HEK293 (cell line): ENCODE data around the gene ADORA2A.

Experiments
- CTCF ChIA-PET: fragments of 350-600 bp; formaldehyde crosslinking; extraction: SDS; loops from one replicate; lab custom pipeline; 2021; ENCODE audit warnings: antibody characterized with exemption; lab: Yijun Ruan, JAX
- POLR2A ChIA-PET: fragments of 300-600 bp; formaldehyde crosslinking; extraction: SDS; loops from one replicate; lab custom pipeline; 2020; ENCODE audit warnings: antibody characterized with exemption, inconsistent platforms; lab: Yijun Ruan, JAX
- H3K27ac ChIP-seq: fragments of 200-500 bp; sonication (Bioruptor generic); 2 replicates; pipeline ENCODE4 v1.5.1; 2014; ENCODE audit warnings: low read depth, low read length, control low read depth, inconsistent platforms; ENCODE audit errors: extremely low read depth
- H3K36me3 ChIP-seq, 2 experiments: fragments of 200-500 bp in 1 of 2; sonication (Bioruptor generic) in 1 of 2; 1 replicate in 1 of 2; 2 replicates in 1 of 2; pipeline ENCODE4 v1.5.1; 2014 to 2017; ENCODE audit warnings: inconsistent platforms in 2 of 2, low read length in 2 of 2; ENCODE audit not compliant: control insufficient read depth in 2 of 2, insufficient read depth in 1 of 2
- H3K4me1 ChIP-seq: fragments of 200-500 bp; sonication (Bioruptor generic); 2 replicates; pipeline ENCODE4 v1.5.1; 2014; ENCODE audit warnings: mild to moderate bottlenecking, low read length, inconsistent platforms; ENCODE audit not compliant: control insufficient read depth, insufficient read depth
- H3K4me3 ChIP-seq: 2 replicates; pipeline ENCODE4 v1.5.1; 2011; ENCODE audit warnings: low read depth, mild to moderate bottlenecking, control low read depth, low read length, moderate library complexity
- H3K9me3 ChIP-seq: fragments of 200-500 bp; sonication (Bioruptor generic); 2 replicates; pipeline ENCODE4 v1.5.1; 2014; ENCODE audit warnings: low read depth, low read length, inconsistent platforms; ENCODE audit not compliant: control insufficient read depth, insufficient read depth
- BCL11B ChIP-seq: fragments of 450-650 bp; formaldehyde crosslinking; IDR thresholded peaks from 2 replicates; pipeline ENCODE4 v1.5.1; 2016; ENCODE audit warnings: low read depth, missing biosample characterization, missing genetic modification characterization
- HIC1 ChIP-seq: fragments of 450-650 bp; formaldehyde crosslinking; IDR thresholded peaks from 2 replicates; pipeline ENCODE4 v1.5.1; 2016; ENCODE audit warnings: missing biosample characterization, missing genetic modification characterization
- MEIS1 ChIP-seq: sonication (generic); formaldehyde crosslinking; IDR thresholded peaks from 2 replicates; pipeline ENCODE4 v1.8.1; 2022; ENCODE audit warnings: missing genetic modification reagents, mild to moderate bottlenecking, borderline replicate concordance
- PRDM1 ChIP-seq: fragments of 450-650 bp; formaldehyde crosslinking; IDR thresholded peaks from 2 replicates; pipeline ENCODE4; 2016; ENCODE audit warnings: missing biosample characterization, missing genetic modification characterization
- ZNF133 ChIP-seq: fragments of 450-650 bp; formaldehyde crosslinking; IDR thresholded peaks from 2 replicates; pipeline ENCODE4 v1.5.1; 2016; ENCODE audit warnings: missing biosample characterization, missing genetic modification characterization
- ZNF138 ChIP-seq: fragments of 450-650 bp; formaldehyde crosslinking; IDR thresholded peaks from 2 replicates; pipeline ENCODE4 v1.5.1; 2016; ENCODE audit warnings: missing biosample characterization, missing genetic modification characterization, borderline replicate concordance
- ZNF140 ChIP-seq: fragments of 450-650 bp; formaldehyde crosslinking; IDR thresholded peaks from 2 replicates; pipeline ENCODE4 v1.5.1; 2016; ENCODE audit warnings: missing biosample characterization, missing genetic modification characterization
- ZNF211 ChIP-seq: fragments of 450-650 bp; formaldehyde crosslinking; IDR thresholded peaks from 2 replicates; pipeline ENCODE4 v1.5.1; 2016; ENCODE audit warnings: low read depth, missing biosample characterization, missing genetic modification characterization
- ZNF26 ChIP-seq: fragments of 450-650 bp; formaldehyde crosslinking; IDR thresholded peaks from 2 replicates; pipeline ENCODE4 v1.5.1; 2016; ENCODE audit warnings: missing biosample characterization, missing genetic modification characterization
- ZNF292 ChIP-seq: fragments of 450-650 bp; formaldehyde crosslinking; IDR thresholded peaks from 2 replicates; pipeline ENCODE4 v1.5.1; 2016; ENCODE audit warnings: low read depth, missing biosample characterization, missing genetic modification characterization, borderline replicate concordance
- ZNF37A ChIP-seq: fragments of 450-650 bp; IDR thresholded peaks from 2 replicates; pipeline ENCODE4 v1.5.1; 2018; ENCODE audit warnings: missing biosample characterization, missing genetic modification characterization
- ZNF423 ChIP-seq: fragments of 450-650 bp; formaldehyde crosslinking; IDR thresholded peaks from 2 replicates; pipeline ENCODE4 v1.5.1; 2016; ENCODE audit warnings: missing biosample characterization, missing genetic modification characterization
- ZNF514 ChIP-seq: fragments of 450-650 bp; formaldehyde crosslinking; IDR thresholded peaks from 2 replicates; pipeline ENCODE4 v1.5.1; 2016; ENCODE audit warnings: missing biosample characterization, missing genetic modification characterization
- ZNF561 ChIP-seq: fragments of 450-650 bp; IDR thresholded peaks from 2 replicates; pipeline ENCODE4 v1.5.1; 2018; ENCODE audit warnings: missing biosample characterization, missing genetic modification characterization, borderline replicate concordance
- TF ChIP-seq, protein P1 (sequence below): fragments of 450-650 bp; formaldehyde crosslinking; IDR thresholded peaks from 2 replicates; pipeline ENCODE4 v1.5.1; 2016; ENCODE audit warnings: missing biosample characterization, missing genetic modification characterization, borderline replicate concordance

Gene ADORA2A

GRCh38 chr22:24443668-24444067, 16.3 kb downstream of the ADORA2A start:
- Histone ChIP-seq H3K9me3 (no peaks in the 10 kb centered on the region), H3K4me3 (no peak overlapping the region), H3K4me1 (no peaks in the 10 kb centered on the region; the same call in 1 of the 2 replicates), H3K36me3 (no peaks in the 10 kb centered on the region), H3K27ac (no peak overlapping the region)
- TF ChIP-seq ZNF423 (tag by site-specific recombination) (no peak), ZNF211 (tag by site-specific recombination) (no peak), ZNF37A (tag by site-specific recombination) (no peak), MEIS1 (CRISPR knock-in tag) (no peak)
- POLR2A ChIA-PET: interaction anchor here (0.7 kb wide), 1 partner anchor 22 kb away, joined by 4 read pairs; no protein-coding TSS in a partner anchor
- CTCF ChIA-PET: interaction anchor here (0.6 to 1.1 kb wide), 2 partner anchors 17 to 80 kb away, joined by 3 to 4 read pairs; no protein-coding TSS in a partner anchor

GRCh38 chr22:24444251-24444650, 16.9 kb downstream of the ADORA2A start:
- Histone ChIP-seq H3K4me3 (no peak overlapping the region), H3K4me1 (no peaks in the 10 kb centered on the region; the same call in 1 of the 2 replicates), H3K36me3 (no peaks in the 10 kb centered on the region), H3K9me3 (no peaks in the 10 kb centered on the region), H3K27ac (no peak overlapping the region)
- ChIA-PET POLR2A (no interaction called here), CTCF (interaction anchor here (0.6 to 1.1 kb wide), 2 partner anchors 16 to 80 kb away, joined by 3 to 4 read pairs; no protein-coding TSS in a partner anchor)
- TF ChIP-seq, protein P1, sequence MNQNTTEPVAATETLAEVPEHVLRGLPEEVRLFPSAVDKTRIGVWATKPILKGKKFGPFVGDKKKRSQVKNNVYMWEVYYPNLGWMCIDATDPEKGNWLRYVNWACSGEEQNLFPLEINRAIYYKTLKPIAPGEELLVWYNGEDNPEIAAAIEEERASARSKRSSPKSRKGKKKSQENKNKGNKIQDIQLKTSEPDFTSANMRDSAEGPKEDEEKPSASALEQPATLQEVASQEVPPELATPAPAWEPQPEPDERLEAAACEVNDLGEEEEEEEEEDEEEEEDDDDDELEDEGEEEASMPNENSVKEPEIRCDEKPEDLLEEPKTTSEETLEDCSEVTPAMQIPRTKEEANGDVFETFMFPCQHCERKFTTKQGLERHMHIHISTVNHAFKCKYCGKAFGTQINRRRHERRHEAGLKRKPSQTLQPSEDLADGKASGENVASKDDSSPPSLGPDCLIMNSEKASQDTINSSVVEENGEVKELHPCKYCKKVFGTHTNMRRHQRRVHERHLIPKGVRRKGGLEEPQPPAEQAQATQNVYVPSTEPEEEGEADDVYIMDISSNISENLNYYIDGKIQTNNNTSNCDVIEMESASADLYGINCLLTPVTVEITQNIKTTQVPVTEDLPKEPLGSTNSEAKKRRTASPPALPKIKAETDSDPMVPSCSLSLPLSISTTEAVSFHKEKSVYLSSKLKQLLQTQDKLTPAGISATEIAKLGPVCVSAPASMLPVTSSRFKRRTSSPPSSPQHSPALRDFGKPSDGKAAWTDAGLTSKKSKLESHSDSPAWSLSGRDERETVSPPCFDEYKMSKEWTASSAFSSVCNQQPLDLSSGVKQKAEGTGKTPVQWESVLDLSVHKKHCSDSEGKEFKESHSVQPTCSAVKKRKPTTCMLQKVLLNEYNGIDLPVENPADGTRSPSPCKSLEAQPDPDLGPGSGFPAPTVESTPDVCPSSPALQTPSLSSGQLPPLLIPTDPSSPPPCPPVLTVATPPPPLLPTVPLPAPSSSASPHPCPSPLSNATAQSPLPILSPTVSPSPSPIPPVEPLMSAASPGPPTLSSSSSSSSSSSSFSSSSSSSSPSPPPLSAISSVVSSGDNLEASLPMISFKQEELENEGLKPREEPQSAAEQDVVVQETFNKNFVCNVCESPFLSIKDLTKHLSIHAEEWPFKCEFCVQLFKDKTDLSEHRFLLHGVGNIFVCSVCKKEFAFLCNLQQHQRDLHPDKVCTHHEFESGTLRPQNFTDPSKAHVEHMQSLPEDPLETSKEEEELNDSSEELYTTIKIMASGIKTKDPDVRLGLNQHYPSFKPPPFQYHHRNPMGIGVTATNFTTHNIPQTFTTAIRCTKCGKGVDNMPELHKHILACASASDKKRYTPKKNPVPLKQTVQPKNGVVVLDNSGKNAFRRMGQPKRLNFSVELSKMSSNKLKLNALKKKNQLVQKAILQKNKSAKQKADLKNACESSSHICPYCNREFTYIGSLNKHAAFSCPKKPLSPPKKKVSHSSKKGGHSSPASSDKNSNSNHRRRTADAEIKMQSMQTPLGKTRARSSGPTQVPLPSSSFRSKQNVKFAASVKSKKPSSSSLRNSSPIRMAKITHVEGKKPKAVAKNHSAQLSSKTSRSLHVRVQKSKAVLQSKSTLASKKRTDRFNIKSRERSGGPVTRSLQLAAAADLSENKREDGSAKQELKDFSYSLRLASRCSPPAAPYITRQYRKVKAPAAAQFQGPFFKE: no peak
- TF ChIP-seq PRDM1 (tag by site-specific recombination): no peak
- TF ChIP-seq ZNF292 (tag by site-specific recombination): no peak
- no peak for TF ChIP-seq ZNF133
- TF ChIP-seq ZNF561 (tag by site-specific recombination): no peak
- TF ChIP-seq ZNF138 (tag by site-specific recombination): no peak
- TF ChIP-seq ZNF514: no peak
- TF ChIP-seq ZNF140 (tag by site-specific recombination): no peak
- no peak for TF ChIP-seq HIC1 (tag by site-specific recombination)
- TF ChIP-seq ZNF26: no peak
- TF ChIP-seq BCL11B (tag by site-specific recombination): no peak
